ENCODE measurements around the gene IL4.

Gene IL4

DNA sequence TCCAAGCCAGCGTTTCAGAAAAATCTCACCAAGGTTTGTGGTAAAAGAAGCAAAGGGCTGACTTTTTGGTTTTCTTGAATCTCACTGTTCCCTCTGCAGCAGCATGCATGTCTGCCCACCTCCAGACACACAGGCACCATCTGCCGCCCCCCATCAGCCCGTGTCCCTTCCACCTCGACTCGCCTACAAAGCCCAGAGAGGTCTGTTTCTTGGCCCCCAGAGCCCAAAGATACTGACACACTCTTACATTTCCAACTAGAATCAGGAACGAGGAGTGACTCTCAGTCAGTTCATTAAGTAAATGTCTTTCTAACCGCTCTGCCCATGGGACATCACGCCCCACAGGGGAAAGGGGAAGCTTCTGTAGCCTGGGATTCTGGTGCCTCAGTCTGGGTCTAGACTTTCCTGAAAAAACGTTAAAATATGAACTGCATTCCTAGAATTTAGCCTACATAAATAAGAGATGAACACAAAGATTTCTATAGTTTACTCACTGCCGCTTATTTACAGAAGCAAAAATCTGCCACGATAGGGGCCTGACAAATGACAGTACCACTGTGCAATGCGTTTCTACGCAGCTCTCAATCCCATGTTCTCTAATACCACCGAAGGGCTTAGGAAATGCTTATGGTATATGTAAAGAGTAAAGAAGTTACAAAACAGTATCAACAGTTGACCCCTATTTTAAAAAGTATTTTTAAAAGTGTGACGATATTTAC, 4.1 kb downstream of the IL4 start:
- Mint-ChIP-seq H3K9me3 (no peaks in the 10 kb centered on the region), H3K27ac (no peak overlapping the region), H3K27me3 (no peaks in the 10 kb centered on the region), H3K4me1 (peaks cover 39% of the 10 kb centered on the region), H3K4me3 (no peak overlapping the region)
- ATAC-seq (no peak), DNase-seq (no peak)

DNA sequence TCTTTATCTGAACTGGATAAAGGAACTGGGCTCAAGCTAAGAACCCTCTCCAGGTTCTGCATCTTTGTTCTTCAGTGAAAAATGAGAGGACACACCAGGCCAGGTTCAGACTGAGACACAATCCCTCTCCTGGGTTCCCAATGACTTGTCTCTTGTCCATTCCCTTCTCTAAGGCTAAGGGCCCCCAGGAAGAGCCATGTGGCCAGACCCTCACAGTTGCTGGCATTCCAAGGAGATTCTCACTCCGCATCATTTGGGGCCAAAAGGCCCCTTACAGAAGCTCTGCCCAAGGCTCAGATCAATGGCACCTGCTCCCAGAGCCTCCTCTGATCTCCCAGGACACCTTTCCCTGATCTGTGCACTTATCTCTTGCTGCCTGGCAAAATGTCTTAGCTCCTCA, 4.9 kb downstream of the IL4 start:
- no peak for ATAC-seq
- no peak for DNase-seq
- Mint-ChIP-seq H3K4me1 (peaks cover 33% of the 10 kb centered on the region), H3K27ac (peak overlapping the region in 1 of 2 donors; percentile 50), H3K27me3 (no peaks in the 10 kb centered on the region), H3K4me3 (no peak overlapping the region), H3K9me3 (no peaks in the 10 kb centered on the region)

GRCh38 chr5:132679166-132679565, 5.4 kb downstream of the IL4 start:
- Mint-ChIP-seq H3K27ac (no peak overlapping the region), H3K27me3 (no peaks in the 10 kb centered on the region), H3K4me3 (no peak overlapping the region), H3K9me3 (no peaks in the 10 kb centered on the region), H3K4me1 (peaks cover 29% of the 10 kb centered on the region)
- DNase-seq = no peak
- ATAC-seq = no peak

DNA sequence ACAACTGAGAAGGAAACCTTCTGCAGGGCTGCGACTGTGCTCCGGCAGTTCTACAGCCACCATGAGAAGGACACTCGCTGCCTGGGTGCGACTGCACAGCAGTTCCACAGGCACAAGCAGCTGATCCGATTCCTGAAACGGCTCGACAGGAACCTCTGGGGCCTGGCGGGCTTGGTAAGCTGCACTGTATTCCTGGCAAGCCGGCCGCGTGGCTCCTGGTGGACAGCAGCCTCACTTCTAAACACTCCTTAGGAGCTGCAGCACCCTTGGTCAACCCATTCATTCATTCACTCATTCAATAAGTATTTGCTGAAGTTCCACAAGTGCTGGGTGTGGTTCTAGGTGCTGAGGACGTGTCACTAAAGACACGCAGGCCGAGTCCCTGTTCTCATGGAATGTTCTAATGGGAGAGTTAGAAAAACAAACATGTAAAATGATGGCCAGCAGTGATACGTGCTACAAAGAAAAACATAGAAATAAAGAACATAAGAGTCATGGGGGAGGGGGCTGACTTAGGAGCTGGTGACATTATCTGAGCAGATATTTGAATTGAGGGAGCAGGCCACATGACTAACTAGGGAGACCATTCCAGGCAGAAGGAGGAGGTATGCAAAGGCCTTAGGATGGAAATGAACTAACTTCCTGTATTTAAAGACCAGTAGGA, 6.1 kb downstream of the IL4 start:
- ATAC-seq (no peak), DNase-seq (no peak)
- no peaks in the 10 kb centered on the region for H3K9me3 Mint-ChIP-seq
- no peak overlapping the region for H3K4me3 Mint-ChIP-seq
- H3K4me1 Mint-ChIP-seq = peaks cover 29% of the 10 kb centered on the region
- H3K27ac Mint-ChIP-seq = no peak overlapping the region
- H3K27me3 Mint-ChIP-seq = no peaks in the 10 kb centered on the region

GRCh38 chr5:132680780-132681475, 7.1 kb downstream of the IL4 start:
- no peak overlapping the region for H3K27ac Mint-ChIP-seq
- no peak for ATAC-seq

DNA sequence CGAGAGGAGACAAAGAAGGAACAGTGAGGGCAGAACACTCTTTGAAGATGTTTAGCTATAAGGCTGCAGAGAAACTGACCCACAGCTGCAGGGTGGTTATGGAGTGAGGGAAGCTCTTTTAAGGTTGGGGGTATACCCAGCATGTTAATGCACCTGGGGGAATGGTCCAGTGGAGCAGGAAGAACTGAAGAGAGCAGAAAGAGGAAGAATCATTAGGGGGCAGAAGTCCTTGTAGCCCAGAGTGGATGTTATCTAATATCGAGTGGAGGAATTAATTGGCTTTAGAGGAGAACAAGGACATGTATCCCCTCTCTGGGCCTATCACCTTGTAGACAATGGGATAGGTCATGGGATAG, 7.7 kb downstream of the IL4 start:
- H3K27me3 Mint-ChIP-seq = no peaks in the 10 kb centered on the region
- ATAC-seq (no peak), DNase-seq (no peak)
- H3K4me3 Mint-ChIP-seq = no peak overlapping the region
- peaks cover 20% of the 10 kb centered on the region for H3K4me1 Mint-ChIP-seq
- H3K27ac Mint-ChIP-seq = no peak overlapping the region
- H3K9me3 Mint-ChIP-seq = no peaks in the 10 kb centered on the region

More at GRCh38 chr5:132680780-132681475, 7.1 kb downstream of the IL4 start:
- Mint-ChIP-seq H3K9me3 (no peaks in the 10 kb centered on the region), H3K4me3 (no peak overlapping the region), H3K27me3 (no peaks in the 10 kb centered on the region), H3K4me1 (peaks cover 26% of the 10 kb centered on the region)
- DNase-seq = no peak

- no peak for ATAC-seq
- Mint-ChIP-seq H3K4me3 (no peak overlapping the region), H3K4me1 (peaks cover 15% of the 10 kb centered on the region), H3K27me3 (no peaks in the 10 kb centered on the region), H3K27ac (no peak overlapping the region), H3K9me3 (no peaks in the 10 kb centered on the region)
- no peak for DNase-seq
Observed at GRCh38 chr5:132681983-132682382, 8.2 kb downstream of the IL4 start.

GRCh38 chr5:132684491-132684890, 10.7 kb downstream of the IL4 start:
- Mint-ChIP-seq H3K4me3 (no peak overlapping the region), H3K9me3 (no peaks in the 10 kb centered on the region), H3K4me1 (peaks cover 34% of the 10 kb centered on the region), H3K27me3 (no peaks in the 10 kb centered on the region), H3K27ac (no peak overlapping the region)
- DNase-seq (no peak), ATAC-seq (no peak)

DNA sequence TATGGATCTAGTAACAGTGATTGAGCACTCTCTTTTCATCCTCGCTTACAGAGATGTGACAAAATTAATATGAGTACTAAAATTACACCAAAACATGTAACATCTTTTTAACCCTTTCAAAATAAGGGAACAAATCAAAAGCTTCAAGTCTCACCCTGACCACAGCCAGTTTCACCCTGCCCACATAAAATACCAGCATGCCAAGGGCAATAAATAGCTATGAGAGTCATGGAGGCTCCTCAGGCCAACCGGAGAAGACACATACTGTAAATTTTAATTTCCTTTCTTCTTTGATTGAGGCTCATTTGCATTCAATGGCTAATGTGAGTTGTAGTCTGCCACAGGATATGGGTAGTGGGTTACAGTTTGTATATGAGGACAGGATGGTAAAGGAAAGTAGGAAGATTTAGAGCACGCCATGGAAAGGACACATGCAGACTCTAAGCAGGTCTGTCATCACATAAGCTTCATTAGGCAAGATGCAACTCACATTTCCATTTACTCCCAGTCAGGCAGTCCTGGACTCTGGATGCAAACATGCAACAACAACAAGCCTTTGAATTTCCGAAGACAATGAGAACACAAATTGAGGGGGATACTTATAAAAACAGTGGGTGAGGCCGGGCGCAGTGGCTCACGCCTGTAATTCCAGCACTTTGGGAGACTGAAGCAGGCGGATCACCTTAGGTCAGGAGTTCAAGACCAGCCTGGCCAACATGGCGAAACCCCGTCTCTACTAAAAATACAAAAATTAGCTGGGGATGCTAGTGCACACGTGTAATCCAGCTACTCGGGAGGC, 11.3 kb downstream of the IL4 start:
- peak overlapping the region; percentile 2 to 51 for H3K4me3 Mint-ChIP-seq

GRCh38 chr5:132686193-132686592, 12.4 kb downstream of the IL4 start:
- peaks cover 38% of the 10 kb centered on the region for H3K4me1 Mint-ChIP-seq
- DNase-seq (no peak), ATAC-seq (no peak)
- H3K9me3 Mint-ChIP-seq = no peaks in the 10 kb centered on the region
- H3K4me3 Mint-ChIP-seq = no peak overlapping the region
- H3K27ac Mint-ChIP-seq = no peak overlapping the region
- H3K27me3 Mint-ChIP-seq = no peaks in the 10 kb centered on the region

More for the DNA sequence above, 11.3 kb downstream of the IL4 start:
- H3K4me1 Mint-ChIP-seq = peaks cover 38% of the 10 kb centered on the region
- H3K9me3 Mint-ChIP-seq = no peaks in the 10 kb centered on the region
- DNase-seq (peak; percentile 33 to 64), ATAC-seq (peak; percentile 68)
- no peak overlapping the region for H3K27ac Mint-ChIP-seq
- H3K27me3 Mint-ChIP-seq = no peaks in the 10 kb centered on the region

DNA sequence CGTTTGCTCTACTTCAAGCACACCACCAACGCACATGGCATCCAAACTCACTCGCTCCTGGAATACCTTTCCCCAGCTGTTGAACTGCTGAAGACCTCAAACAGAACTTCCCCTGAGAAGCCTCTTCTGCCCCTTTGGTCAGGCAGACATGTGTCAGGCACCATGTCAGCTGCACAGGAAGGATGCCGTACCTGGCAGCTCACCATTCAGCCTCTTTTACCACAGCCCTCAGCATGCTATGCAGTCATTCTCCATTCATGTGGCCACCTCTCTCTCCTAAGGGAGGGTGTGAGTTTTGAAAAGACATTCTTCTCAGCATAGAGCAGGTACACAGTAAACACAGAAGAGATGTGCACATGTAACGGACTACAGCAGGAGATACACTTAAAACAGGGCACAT, 14.2 kb downstream of the IL4 start:
- peak overlapping the region; percentile 0 to 38 for H3K4me3 Mint-ChIP-seq
- no peaks in the 10 kb centered on the region for H3K27me3 Mint-ChIP-seq
- ATAC-seq = peak; percentile 92
- H3K27ac Mint-ChIP-seq = peak overlapping the region; percentile 29 to 77
- no peaks in the 10 kb centered on the region for H3K9me3 Mint-ChIP-seq
- H3K4me1 Mint-ChIP-seq = peaks cover 45% of the 10 kb centered on the region
- DNase-seq = peak; percentile 45 to 68

GRCh38 chr5:132688536-132689339, 14.9 kb downstream of the IL4 start:
- DNase-seq = no peak
- Mint-ChIP-seq H3K27me3 (no peaks in the 10 kb centered on the region), H3K27ac (peak overlapping the region; percentile 9 to 87), H3K4me3 (peak overlapping the region; percentile 29 to 42), H3K4me1 (peaks cover 45% of the 10 kb centered on the region), H3K9me3 (no peaks in the 10 kb centered on the region)
- peak; percentile 72 for ATAC-seq

GRCh38 chr5:132689513-132689912, 15.7 kb downstream of the IL4 start:
- DNase-seq (no peak), ATAC-seq (no peak)
- Mint-ChIP-seq H3K27me3 (no peaks in the 10 kb centered on the region), H3K9me3 (no peaks in the 10 kb centered on the region), H3K27ac (no peak overlapping the region), H3K4me3 (no peak overlapping the region), H3K4me1 (peaks cover 41% of the 10 kb centered on the region)

GRCh38 chr5:132690156-132690555, 16.4 kb downstream of the IL4 start:
- no peak overlapping the region for H3K4me3 Mint-ChIP-seq
- DNase-seq (no peak), ATAC-seq (no peak)
- no peaks in the 10 kb centered on the region for H3K27me3 Mint-ChIP-seq
- peaks cover 34% of the 10 kb centered on the region for H3K4me1 Mint-ChIP-seq
- no peak overlapping the region for H3K27ac Mint-ChIP-seq
- no peaks in the 10 kb centered on the region for H3K9me3 Mint-ChIP-seq
